Measurements from ENCODE around the gene FARS2. TPM values are rescaled to one million over a fixed set of nuclear protein-coding genes. Genes with fewer than 3 reads are reported as not detected.

FARS2 gene
- polyA plus RNA-seq, 1 donor (not counting 4 experiments of a cell fraction or from before 2014, with no cell fraction given), result 21.3 TPM

DNA sequence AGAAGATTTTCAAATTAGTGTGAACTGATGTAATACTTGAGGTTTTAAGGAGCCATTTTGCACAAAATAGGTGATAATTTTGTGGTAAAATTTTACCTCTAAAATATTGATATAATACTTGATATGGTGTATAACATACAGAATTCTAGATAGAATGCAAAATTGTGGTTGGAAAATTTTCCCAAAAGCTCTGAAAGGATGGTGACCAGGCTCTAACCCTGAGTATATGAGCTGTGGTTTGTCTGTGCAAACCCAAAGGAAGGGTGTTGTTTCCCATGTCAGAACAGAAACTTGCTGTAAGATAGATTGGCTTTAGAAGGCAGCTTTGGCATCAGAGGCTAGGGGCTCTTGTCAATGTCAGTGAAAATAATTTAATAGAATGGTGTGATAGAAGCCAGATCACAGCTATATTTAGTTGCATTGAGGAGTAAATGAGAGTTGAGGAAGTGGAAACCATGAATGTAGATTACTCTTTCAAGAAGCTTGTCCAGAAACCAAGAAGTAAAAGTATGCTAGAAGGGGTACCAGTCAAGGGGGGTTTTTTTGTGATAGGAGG lies 257.7 kb downstream of the FARS2 start:
- no peak for TF ChIP-seq CTCF (optimal IDR thresholded peaks at IDR 0.05 in 1 of 3, IDR thresholded peaks at IDR 0.05 in 1 of 3, conservative IDR thresholded peaks at IDR 0.05 in 1 of 3; ENCODE audit: extremely low read depth in 1 of 3, insufficient read depth in 2 of 3, low read length in 3 of 3)
- no peak for TF ChIP-seq EZH2 (IDR thresholded peaks at IDR 0.05; ENCODE audit: low read length)
- no peak overlapping the region for H3K4me2 ChIP-seq (ENCODE audit: control insufficient read depth, extremely low read depth, insufficient read depth, low read depth, low read length)

DNA sequence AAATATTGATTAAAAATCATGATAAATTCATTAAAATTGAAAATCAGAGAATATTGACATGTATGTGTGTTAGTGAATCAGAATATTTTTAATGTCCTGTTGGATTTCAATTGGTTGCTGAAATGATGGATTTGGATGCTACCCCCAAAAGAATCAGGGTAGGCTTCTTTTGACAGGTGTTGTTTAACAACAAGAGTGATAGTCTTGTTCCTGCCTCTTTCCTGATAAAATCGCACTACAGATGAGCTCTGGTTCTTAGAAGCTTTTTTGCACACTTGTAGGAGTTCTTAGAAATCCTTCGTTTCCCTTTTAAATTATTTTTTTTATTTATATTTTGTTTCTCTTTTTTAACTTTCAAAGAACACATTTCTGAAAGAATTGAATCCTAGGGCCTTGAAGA lies 259.5 kb downstream of the FARS2 start:
- dilution Hi-C loops (cut with MboI; ENCODE audit: extremely low pct_ligation_motif_present, low sequenced_read_pairs), result no loop called here
- Histone ChIP-seq H3K4me1 (ENCODE audit: control insufficient read depth, extremely low read depth, insufficient read depth, low read length) (no peaks in the 10 kb centered on the region), H3K79me2 (ENCODE audit: control insufficient read depth, insufficient read depth, low read length) (no peaks in the 10 kb centered on the region), H3K27ac (ENCODE audit: control insufficient read depth, insufficient read depth, low read length) (no peak overlapping the region), H4K20me1 (ENCODE audit: control insufficient read depth, extremely low read depth, insufficient read depth, low read length) (no peaks in the 10 kb centered on the region), H3K4me2 (ENCODE audit: control insufficient read depth, extremely low read depth, insufficient read depth, low read depth, low read length) (no peak overlapping the region), H3K4me3 (ENCODE audit: control insufficient read depth in 2 of 3, extremely low read depth in 1 of 3, insufficient read depth in 2 of 3, low read depth in 1 of 3, low read length in 3 of 3) (no peak overlapping the region), H3K27me3 (ENCODE audit: control insufficient read depth, extremely low read depth, insufficient read depth, low read length) (no peaks in the 10 kb centered on the region), H3K9ac (ENCODE audit: control insufficient read depth, extremely low read depth, insufficient read depth, low read length) (no peak overlapping the region), H2AFZ (ENCODE audit: control insufficient read depth, low read length) (no peak overlapping the region), H3K9me1 (ENCODE audit: control insufficient read depth, extremely low read depth, insufficient read depth, low read length) (no peaks in the 10 kb centered on the region), H3K36me3 (ENCODE audit: control insufficient read depth in 2 of 2, extremely low read depth in 1 of 2, insufficient read depth in 2 of 2, low read length in 2 of 2) (no peaks in the 10 kb centered on the region), H3K9me3 (ENCODE audit: control insufficient read depth, low read depth, low read length) (no peaks in the 10 kb centered on the region)
- FAIRE-seq (no peak), DNase-seq (ENCODE audit: low read depth, low spot score) (no peak)
- TF ChIP-seq CTCF (optimal IDR thresholded peaks at IDR 0.05 in 1 of 3, IDR thresholded peaks at IDR 0.05 in 1 of 3, conservative IDR thresholded peaks at IDR 0.05 in 1 of 3; ENCODE audit: extremely low read depth in 1 of 3, insufficient read depth in 2 of 3, low read length in 3 of 3) (no peak), EZH2 (IDR thresholded peaks at IDR 0.05; ENCODE audit: low read length) (no peak)

More for the DNA sequence above, 257.7 kb downstream of the FARS2 start:
- no peak overlapping the region for H3K27ac ChIP-seq (ENCODE audit: control insufficient read depth, insufficient read depth, low read length)
- no peaks in the 10 kb centered on the region for H3K79me2 ChIP-seq (ENCODE audit: control insufficient read depth, insufficient read depth, low read length)
- H3K9me1 ChIP-seq (ENCODE audit: control insufficient read depth, extremely low read depth, insufficient read depth, low read length), result no peaks in the 10 kb centered on the region
- H3K9ac ChIP-seq (ENCODE audit: control insufficient read depth, extremely low read depth, insufficient read depth, low read length), result no peak overlapping the region
- H3K27me3 ChIP-seq (ENCODE audit: control insufficient read depth, extremely low read depth, insufficient read depth, low read length), result no peaks in the 10 kb centered on the region
- H3K4me3 ChIP-seq (ENCODE audit: control insufficient read depth in 2 of 3, extremely low read depth in 1 of 3, insufficient read depth in 2 of 3, low read depth in 1 of 3, low read length in 3 of 3), result no peak overlapping the region
- no peaks in the 10 kb centered on the region for H4K20me1 ChIP-seq (ENCODE audit: control insufficient read depth, extremely low read depth, insufficient read depth, low read length)
- no peaks in the 10 kb centered on the region for H3K9me3 ChIP-seq (ENCODE audit: control insufficient read depth, low read depth, low read length)
- no peaks in the 10 kb centered on the region for H3K36me3 ChIP-seq (ENCODE audit: control insufficient read depth in 2 of 2, extremely low read depth in 1 of 2, insufficient read depth in 2 of 2, low read length in 2 of 2)
- no peak for FAIRE-seq
- no peak overlapping the region for H2AFZ ChIP-seq (ENCODE audit: control insufficient read depth, low read length)
- DNase-seq (ENCODE audit: low read depth, low spot score), result no peak
- no peaks in the 10 kb centered on the region for H3K4me1 ChIP-seq (ENCODE audit: control insufficient read depth, extremely low read depth, insufficient read depth, low read length)
- dilution Hi-C loops (cut with MboI; ENCODE audit: extremely low pct_ligation_motif_present, low sequenced_read_pairs), result no loop called here
